NK-92 treated with Interleukin-12 subunit alpha and Interleukin-12 subunit beta, amount 100 ng/mL, for 24 hours (cell line): ENCODE measurements around the gene TMEM123.

ENCODE experiments used
- DNase-seq: peaks from one replicate; lab custom pipeline; 2025; lab: John Stamatoyannopoulos, UW

TMEM123 gene

GRCh38 chr11:102452461-102453301 is at the start of gene TMEM123:
Gene TMEM123, minus strand, starts transcription at chr11:102452765. Its CDS starts 142 bp downstream, at chr11:102452623.
- peak; percentile 86 for DNase-seq

GRCh38 chr11:102500829-102501228 is 48.3 kb upstream of the TMEM123 start:
- no peak for DNase-seq

- no peak for DNase-seq
These were observed 47.4 kb upstream of the TMEM123 start for GRCh38 chr11:102499931-102500330.

GRCh38 chr11:102499151-102499550 is 46.6 kb upstream of the TMEM123 start:
- DNase-seq = no peak

- no peak for DNase-seq
These were observed 44.5 kb upstream of the TMEM123 start for GRCh38 chr11:102497061-102497460.

GRCh38 chr11:102495161-102496042 is 42.8 kb upstream of the TMEM123 start:
- no peak for DNase-seq

GRCh38 chr11:102494216-102494615 is 41.7 kb upstream of the TMEM123 start:
- DNase-seq = no peak

- no peak for DNase-seq
These were observed 41.0 kb upstream of the TMEM123 start for GRCh38 chr11:102493524-102493923.

- DNase-seq = no peak
These were observed 39.4 kb upstream of the TMEM123 start for GRCh38 chr11:102491969-102492368.

GRCh38 chr11:102489186-102490145 is 36.9 kb upstream of the TMEM123 start:
- no peak for DNase-seq

GRCh38 chr11:102488208-102488607 is 35.6 kb upstream of the TMEM123 start:
- no peak for DNase-seq

- no peak for DNase-seq
These were observed 34.6 kb upstream of the TMEM123 start for GRCh38 chr11:102487214-102487613.

GRCh38 chr11:102486584-102486983 is 34.0 kb upstream of the TMEM123 start:
- DNase-seq = no peak

GRCh38 chr11:102485095-102485722 is 32.6 kb upstream of the TMEM123 start:
- no peak for DNase-seq

GRCh38 chr11:102482433-102482832 is 29.9 kb upstream of the TMEM123 start:
- no peak for DNase-seq

GRCh38 chr11:102479733-102480132 is 27.2 kb upstream of the TMEM123 start:
- no peak for DNase-seq

- no peak for DNase-seq
These were observed 26.2 kb upstream of the TMEM123 start for GRCh38 chr11:102478673-102479299.

GRCh38 chr11:102476812-102477211 is 24.2 kb upstream of the TMEM123 start:
- peak; percentile 12 for DNase-seq

- no peak for DNase-seq
These were observed 23.5 kb upstream of the TMEM123 start for GRCh38 chr11:102476069-102476468.

GRCh38 chr11:102473543-102473942 is 21.0 kb upstream of the TMEM123 start:
- no peak for DNase-seq

GRCh38 chr11:102472127-102472526 is 19.6 kb upstream of the TMEM123 start:
- DNase-seq = no peak
